Brain microvascular endothelial cell (primary cell): ENCODE measurements around the gene TMEM182.

Experiments
- DNase-seq: peaks from one replicate; pipeline ENCODE4 v3.0.0-alpha.2; 2020
- H3K27ac ChIP-seq: fragments of 250-450 bp; sonication (Bioruptor Pico); 2 replicates; pipeline ENCODE4 v1.5.1; 2020; ENCODE audit warnings: mild to moderate bottlenecking, moderate library complexity
- H3K27me3 ChIP-seq: fragments of 250-450 bp; sonication (Bioruptor Pico); replicated peaks from 2 replicates; pipeline ENCODE4 v1.5.1; 2020; ENCODE audit warnings: mild to moderate bottlenecking
- H3K36me3 ChIP-seq: fragments of 250-450 bp; sonication (Bioruptor Pico); replicated peaks from 2 replicates; pipeline ENCODE4 v1.5.1; 2020; ENCODE audit warnings: mild to moderate bottlenecking
- H3K4me3 ChIP-seq: 2 replicates; pipeline ENCODE4 v1.5.1; 2011; ENCODE audit warnings: low read depth, mild to moderate bottlenecking, control low read depth, low read length, moderate library complexity
- in situ Hi-C: cut with HindIII; loops from 2 replicates; pipeline ENCODE4 v1.10.0; 2017; ENCODE audit warnings: low sequenced_read_pairs, low pct_ligation_motif_present
- TF ChIP-seq, protein P1 (sequence below): IDR thresholded peaks from 2 replicates; pipeline ENCODE4 v1.5.1; 2011; ENCODE audit warnings: low read depth, mild to moderate bottlenecking, moderate library complexity, low read length, control low read depth, inconsistent platforms; ENCODE audit errors: missing control alignments

The TMEM182 gene

DNA sequence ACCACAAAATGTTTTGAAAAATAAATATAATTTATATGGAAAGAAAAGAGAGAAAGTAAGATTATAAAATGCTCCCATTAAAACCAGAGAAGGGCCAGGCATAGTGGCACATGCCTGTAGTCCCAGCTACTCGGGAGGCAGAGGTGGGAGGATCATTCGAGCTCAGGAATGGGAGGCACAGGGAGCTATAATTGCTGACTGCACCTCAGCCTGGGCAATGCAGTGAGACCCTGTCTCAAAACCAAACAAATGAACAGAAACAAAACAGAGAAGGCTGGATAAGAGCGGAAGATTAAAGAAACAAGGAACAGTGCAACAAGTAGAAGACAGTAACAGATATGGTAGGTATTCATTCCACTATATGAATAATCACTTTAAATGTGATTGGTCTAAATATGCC, 18.6 kb upstream of the TMEM182 start:
- in situ Hi-C loops = no loop called here
- Histone ChIP-seq H3K27ac (no peak overlapping the region), H3K36me3 (no peaks in the 10 kb centered on the region), H3K27me3 (no peaks in the 10 kb centered on the region), H3K4me3 (no peak overlapping the region)
- DNase-seq = no peak
- TF ChIP-seq, protein P1, sequence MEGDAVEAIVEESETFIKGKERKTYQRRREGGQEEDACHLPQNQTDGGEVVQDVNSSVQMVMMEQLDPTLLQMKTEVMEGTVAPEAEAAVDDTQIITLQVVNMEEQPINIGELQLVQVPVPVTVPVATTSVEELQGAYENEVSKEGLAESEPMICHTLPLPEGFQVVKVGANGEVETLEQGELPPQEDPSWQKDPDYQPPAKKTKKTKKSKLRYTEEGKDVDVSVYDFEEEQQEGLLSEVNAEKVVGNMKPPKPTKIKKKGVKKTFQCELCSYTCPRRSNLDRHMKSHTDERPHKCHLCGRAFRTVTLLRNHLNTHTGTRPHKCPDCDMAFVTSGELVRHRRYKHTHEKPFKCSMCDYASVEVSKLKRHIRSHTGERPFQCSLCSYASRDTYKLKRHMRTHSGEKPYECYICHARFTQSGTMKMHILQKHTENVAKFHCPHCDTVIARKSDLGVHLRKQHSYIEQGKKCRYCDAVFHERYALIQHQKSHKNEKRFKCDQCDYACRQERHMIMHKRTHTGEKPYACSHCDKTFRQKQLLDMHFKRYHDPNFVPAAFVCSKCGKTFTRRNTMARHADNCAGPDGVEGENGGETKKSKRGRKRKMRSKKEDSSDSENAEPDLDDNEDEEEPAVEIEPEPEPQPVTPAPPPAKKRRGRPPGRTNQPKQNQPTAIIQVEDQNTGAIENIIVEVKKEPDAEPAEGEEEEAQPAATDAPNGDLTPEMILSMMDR = no peak

DNA sequence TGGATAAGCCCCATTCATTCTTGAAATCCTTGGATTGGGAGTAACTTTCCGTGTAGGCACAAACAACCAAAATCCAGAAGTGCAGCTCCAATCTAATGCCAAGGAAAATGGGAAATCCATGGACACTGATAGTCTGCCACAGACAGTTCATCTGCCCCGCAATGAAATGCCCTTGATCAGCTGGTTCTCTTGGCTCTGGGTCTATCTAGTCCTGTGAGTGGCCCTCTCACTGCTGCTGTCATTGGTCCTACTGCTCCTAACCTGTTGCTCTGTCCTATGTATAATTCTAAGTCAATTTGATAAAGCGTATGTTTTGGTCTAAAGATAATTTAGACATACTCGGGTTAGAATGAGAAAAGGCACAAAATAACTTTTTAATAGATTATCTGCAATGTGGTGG, 13.7 kb upstream of the TMEM182 start:
- TF ChIP-seq, protein P1 = no peak
- in situ Hi-C loops = no loop called here

DNA sequence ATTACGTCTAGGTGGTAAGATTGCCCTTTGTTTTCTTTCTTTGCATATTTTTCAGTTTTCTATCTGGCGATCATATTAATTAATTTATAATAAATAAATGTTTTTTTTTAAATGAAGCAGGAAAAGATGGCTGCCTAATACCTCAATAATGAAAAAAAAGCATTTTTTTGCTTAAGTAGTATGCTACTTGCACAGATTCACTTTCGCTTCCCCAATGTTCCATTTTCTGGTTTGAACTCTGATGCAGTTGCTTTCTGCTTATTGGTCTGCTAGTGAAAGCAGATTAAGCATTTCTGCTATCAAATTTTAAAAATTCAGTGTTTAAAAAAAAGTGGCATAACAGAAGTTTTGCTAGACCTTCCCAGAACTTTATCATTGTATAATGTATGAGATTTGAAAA, 11.9 kb upstream of the TMEM182 start:
- H3K36me3 ChIP-seq = no peaks in the 10 kb centered on the region
- TF ChIP-seq, protein P1 = no peak
- H3K27ac ChIP-seq = no peak overlapping the region
- in situ Hi-C loops = no loop called here
- DNase-seq = no peak
- H3K4me3 ChIP-seq = no peak overlapping the region
- no peaks in the 10 kb centered on the region for H3K27me3 ChIP-seq

More for the DNA sequence above, 13.7 kb upstream of the TMEM182 start:
- no peak overlapping the region for H3K27ac ChIP-seq
- no peaks in the 10 kb centered on the region for H3K36me3 ChIP-seq
- DNase-seq = no peak
- H3K27me3 ChIP-seq = no peaks in the 10 kb centered on the region
- no peak overlapping the region for H3K4me3 ChIP-seq

DNA sequence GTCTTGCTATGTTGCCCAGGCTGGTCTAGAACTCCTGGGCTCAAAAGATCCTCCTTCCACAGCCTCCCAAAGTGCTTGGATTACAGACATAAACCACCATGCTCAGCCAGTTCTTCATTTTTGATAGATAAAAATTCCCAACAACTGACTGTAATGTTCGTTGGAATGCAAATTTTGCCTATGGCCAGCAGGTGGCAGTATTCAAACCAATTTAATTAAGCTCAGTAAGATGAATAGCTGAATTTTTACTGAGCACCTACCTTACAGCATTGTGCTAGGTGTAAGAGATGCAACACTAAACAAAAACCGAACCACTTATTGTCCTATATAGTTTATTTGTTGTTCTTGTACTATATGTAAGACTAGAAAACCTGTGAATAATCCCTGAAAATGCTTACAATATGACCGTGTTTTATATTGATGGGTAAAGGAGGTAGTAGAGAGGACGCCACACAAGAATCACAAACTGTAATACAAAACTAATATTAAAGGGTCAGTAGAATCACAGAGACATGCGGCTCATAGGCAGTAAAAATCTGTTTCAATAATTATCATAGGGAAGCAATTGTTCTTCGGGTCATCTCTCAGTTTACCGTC, 8.2 kb upstream of the TMEM182 start:
- H3K4me3 ChIP-seq = no peak overlapping the region
- H3K36me3 ChIP-seq = no peaks in the 10 kb centered on the region
- no peaks in the 10 kb centered on the region for H3K27me3 ChIP-seq
- TF ChIP-seq, protein P1 = peak; percentile 72
- no peak overlapping the region for H3K27ac ChIP-seq
- in situ Hi-C loops = no loop called here
- DNase-seq = peak; percentile 53

DNA sequence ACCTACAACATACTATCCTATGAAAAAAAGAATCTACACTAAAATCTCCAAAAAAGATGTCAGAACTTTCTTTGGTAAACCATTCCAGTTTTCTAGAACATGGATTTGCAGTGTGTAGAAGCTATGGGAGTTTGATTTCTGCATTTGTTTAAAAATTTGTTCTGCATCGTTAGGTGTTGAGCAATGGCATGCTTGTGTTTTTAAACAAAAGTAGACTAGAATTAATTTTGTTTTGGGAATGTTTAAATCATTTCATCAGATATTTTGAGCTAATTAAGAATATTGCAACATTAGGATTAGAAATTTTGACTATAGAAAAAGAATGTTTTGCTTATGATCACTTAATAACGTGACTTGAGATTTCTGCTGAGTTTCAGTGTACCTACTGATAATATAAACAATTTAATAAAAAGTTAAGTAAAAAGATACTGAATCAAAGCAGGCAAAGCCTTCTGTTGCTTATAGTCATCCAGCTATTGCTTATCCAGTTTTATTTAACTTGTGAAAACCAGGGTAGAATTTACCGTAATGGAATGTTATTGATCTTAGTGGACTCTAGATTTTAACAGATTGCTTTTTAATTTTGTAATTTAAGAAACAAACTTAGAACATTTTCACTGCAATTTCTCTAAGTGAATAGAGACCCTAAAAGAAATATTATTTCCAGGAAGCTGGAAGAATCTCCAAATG, 7.2 kb upstream of the TMEM182 start:
- H3K27me3 ChIP-seq = no peaks in the 10 kb centered on the region
- no peak overlapping the region for H3K27ac ChIP-seq
- H3K36me3 ChIP-seq = no peaks in the 10 kb centered on the region
- TF ChIP-seq, protein P1 = no peak
- DNase-seq = no peak
- in situ Hi-C loops = no loop called here
- no peak overlapping the region for H3K4me3 ChIP-seq

DNA sequence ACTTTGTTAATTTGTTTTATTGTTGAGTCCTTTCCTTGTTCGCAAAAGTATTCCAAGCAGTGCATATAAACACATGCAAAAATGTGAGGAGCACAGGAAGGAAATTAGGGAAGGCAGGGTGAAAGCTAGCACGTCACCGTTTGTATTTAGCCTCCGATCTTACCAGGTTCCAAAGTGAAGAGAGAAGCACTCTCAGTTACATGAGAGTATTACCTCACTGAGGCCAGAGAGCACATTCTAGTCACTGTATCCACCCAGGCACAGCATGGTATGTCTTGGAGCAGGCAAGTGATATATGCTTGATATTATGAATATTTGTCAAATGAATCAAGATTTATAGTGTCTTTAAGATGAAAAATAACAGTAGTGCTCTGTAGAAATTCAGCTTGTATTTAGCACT, 6.5 kb upstream of the TMEM182 start:
- no peaks in the 10 kb centered on the region for H3K36me3 ChIP-seq
- DNase-seq = no peak
- H3K27me3 ChIP-seq = no peaks in the 10 kb centered on the region
- no peak overlapping the region for H3K4me3 ChIP-seq
- TF ChIP-seq, protein P1 = no peak
- no peak overlapping the region for H3K27ac ChIP-seq
- in situ Hi-C loops = no loop called here
